OCI-LY3 (cell line): ENCODE measurements around the gene FOXD3.

ENCODE experiments used
- H2AFZ ChIP-seq: fragments of 200-600, 300-600 bp; shearing (Covaris generic); 2 replicates; pipeline ENCODE4 v1.6.0; 2014; ENCODE audit warnings: antibody characterized with exemption, low read depth, low read length
- H3K27ac ChIP-seq: fragments of 200-600, 300-600 bp; sonication (generic); 2 replicates; pipeline ENCODE4 v1.5.1; 2014; ENCODE audit warnings: mild to moderate bottlenecking, low read length, moderate library complexity, mixed read lengths
- H3K27me3 ChIP-seq: fragments of 200-600, 300-600 bp; sonication (generic); 2 replicates; pipeline ENCODE4 v1.6.1; 2014; ENCODE audit warnings: low read depth, low read length, mixed read lengths
- H3K36me3 ChIP-seq: fragments of 200-600, 300-600 bp; sonication (generic); replicated peaks from 2 replicates; pipeline ENCODE3; 2014; ENCODE audit warnings: low read depth, low read length, mixed read lengths
- H3K4me1 ChIP-seq: fragments of 300-600, 200-600 bp; sonication (generic); 2 replicates; pipeline ENCODE4 v1.6.1; 2014; ENCODE audit warnings: low read length, mixed read lengths
- H3K4me2 ChIP-seq: fragments of 200-600, 300-600 bp; sonication (generic); 2 replicates; pipeline ENCODE4 v1.6.1; 2014; ENCODE audit warnings: low read length, mixed read lengths
- H3K4me3 ChIP-seq: fragments of 300-600, 200-600 bp; sonication (generic); 2 replicates; pipeline ENCODE4 v1.5.1; 2014; ENCODE audit warnings: antibody characterized with exemption, mild to moderate bottlenecking, low read length, moderate library complexity
- H3K79me2 ChIP-seq: fragments of 300-600, 200-600 bp; shearing (Covaris generic); 2 replicates; pipeline ENCODE4 v1.6.1; 2014; ENCODE audit warnings: mild to moderate bottlenecking, low read length, mixed read lengths
- H3K9ac ChIP-seq: fragments of 300-600, 200-600 bp; shearing (Covaris generic); 2 replicates; pipeline ENCODE4 v1.6.0; 2014; ENCODE audit warnings: mild to moderate bottlenecking, low read length, moderate library complexity
- H3K9me3 ChIP-seq: fragments of 200-600, 300-600 bp; shearing (Covaris generic); 2 replicates; pipeline ENCODE4 v1.6.1; 2014; ENCODE audit warnings: low read length, mixed read lengths; ENCODE audit not compliant: insufficient read depth
- H4K20me1 ChIP-seq: fragments of 200-600, 300-600 bp; sonication (generic); 2 replicates; pipeline ENCODE4 v1.6.1; 2016; ENCODE audit warnings: low read length, mixed read lengths; ENCODE audit not compliant: insufficient read depth
- CTCF ChIP-seq: fragments of 200-600, 300-600 bp; sonication (generic); IDR thresholded peaks from 2 replicates; pipeline ENCODE4 v1.5.1; 2014; ENCODE audit warnings: antibody characterized with exemption, low read length, low read depth
- EZH2phosphoT487 ChIP-seq: fragments of 200-600 bp; shearing (Covaris generic); IDR thresholded peaks from 2 replicates; pipeline ENCODE4 v1.6.1; 2018; ENCODE audit warnings: antibody characterized with exemption, mixed run types, low read depth

FOXD3 gene

GRCh38 chr1:63329621-63330330 lies 7.4 kb downstream of the FOXD3 start:
- TF ChIP-seq EZH2phosphoT487 (no peak), CTCF (no peak)
- no peaks in the 10 kb centered on the region for H3K27me3 ChIP-seq
- H2AFZ ChIP-seq: no peak overlapping the region
- H3K36me3 ChIP-seq: no peaks in the 10 kb centered on the region
- H3K4me3 ChIP-seq: no peak overlapping the region
- H4K20me1 ChIP-seq: no peaks in the 10 kb centered on the region
- H3K4me1 ChIP-seq: 0 out of 2 replicates have a peak, but pooled peaks cover 3% of the 10 kb centered on the region
- H3K9ac ChIP-seq: no peak overlapping the region
- no peaks in the 10 kb centered on the region for H3K79me2 ChIP-seq
- H3K4me2 ChIP-seq: no peak overlapping the region
- H3K9me3 ChIP-seq: no peaks in the 10 kb centered on the region
- H3K27ac ChIP-seq: no peak overlapping the region

GRCh38 chr1:63330331-63330916 lies 8.1 kb downstream of the FOXD3 start:
- H3K9ac ChIP-seq: no peak overlapping the region

GRCh38 chr1:63342402-63342801 lies 20.0 kb downstream of the FOXD3 start:
- no peak overlapping the region for H3K27ac ChIP-seq
- H2AFZ ChIP-seq: no peak overlapping the region
- H4K20me1 ChIP-seq: no peaks in the 10 kb centered on the region
- no peak overlapping the region for H3K4me3 ChIP-seq
- no peaks in the 10 kb centered on the region for H3K79me2 ChIP-seq
- H3K9ac ChIP-seq: no peak overlapping the region
- no peaks in the 10 kb centered on the region for H3K9me3 ChIP-seq
- TF ChIP-seq CTCF (no peak), EZH2phosphoT487 (no peak)
- H3K4me2 ChIP-seq: no peak overlapping the region
- H3K36me3 ChIP-seq: no peaks in the 10 kb centered on the region
- no peaks in the 10 kb centered on the region for H3K27me3 ChIP-seq
- H3K4me1 ChIP-seq: no peaks in the 10 kb centered on the region

More at GRCh38 chr1:63330331-63330916, 8.1 kb downstream of the FOXD3 start:
- Histone ChIP-seq H3K27me3 (no peaks in the 10 kb centered on the region), H4K20me1 (no peaks in the 10 kb centered on the region), H3K4me1 (0 out of 2 replicates have a peak, but pooled peaks cover 3% of the 10 kb centered on the region), H2AFZ (no peak overlapping the region), H3K9me3 (no peaks in the 10 kb centered on the region), H3K27ac (no peak overlapping the region), H3K36me3 (no peaks in the 10 kb centered on the region), H3K4me2 (no peak overlapping the region), H3K79me2 (no peaks in the 10 kb centered on the region), H3K4me3 (no peak overlapping the region)
- no peak for TF ChIP-seq EZH2phosphoT487
- no peak for TF ChIP-seq CTCF

GRCh38 chr1:63343922-63344321 lies 21.6 kb downstream of the FOXD3 start:
- H3K9ac ChIP-seq: no peak overlapping the region
- H3K4me2 ChIP-seq: no peak overlapping the region
- H4K20me1 ChIP-seq: no peaks in the 10 kb centered on the region
- no peaks in the 10 kb centered on the region for H3K9me3 ChIP-seq
- H3K27ac ChIP-seq: no peak overlapping the region
- H3K4me3 ChIP-seq: no peak overlapping the region
- H3K27me3 ChIP-seq: no peaks in the 10 kb centered on the region
- H3K36me3 ChIP-seq: no peaks in the 10 kb centered on the region
- no peaks in the 10 kb centered on the region for H3K79me2 ChIP-seq
- H2AFZ ChIP-seq: no peak overlapping the region
- no peaks in the 10 kb centered on the region for H3K4me1 ChIP-seq
- TF ChIP-seq CTCF: no peak
- TF ChIP-seq EZH2phosphoT487: no peak
